ENCODE measurements around the gene PTPRA. TPM values are rescaled to one million over a fixed set of nuclear protein-coding genes. Genes with fewer than 3 reads are reported as not detected.

PTPRA gene
- total and polyA plus RNA-seq, 10 of the 15 experiments (the other 5 are each of a cell fraction or from before 2014, with no cell fraction given): 3.9 to 62.1 (median 34.6) TPM

GRCh38 chr20:2903686-2904085, 30.4 kb downstream of the PTPRA start (continued):
- TF ChIP-seq, protein P1, sequence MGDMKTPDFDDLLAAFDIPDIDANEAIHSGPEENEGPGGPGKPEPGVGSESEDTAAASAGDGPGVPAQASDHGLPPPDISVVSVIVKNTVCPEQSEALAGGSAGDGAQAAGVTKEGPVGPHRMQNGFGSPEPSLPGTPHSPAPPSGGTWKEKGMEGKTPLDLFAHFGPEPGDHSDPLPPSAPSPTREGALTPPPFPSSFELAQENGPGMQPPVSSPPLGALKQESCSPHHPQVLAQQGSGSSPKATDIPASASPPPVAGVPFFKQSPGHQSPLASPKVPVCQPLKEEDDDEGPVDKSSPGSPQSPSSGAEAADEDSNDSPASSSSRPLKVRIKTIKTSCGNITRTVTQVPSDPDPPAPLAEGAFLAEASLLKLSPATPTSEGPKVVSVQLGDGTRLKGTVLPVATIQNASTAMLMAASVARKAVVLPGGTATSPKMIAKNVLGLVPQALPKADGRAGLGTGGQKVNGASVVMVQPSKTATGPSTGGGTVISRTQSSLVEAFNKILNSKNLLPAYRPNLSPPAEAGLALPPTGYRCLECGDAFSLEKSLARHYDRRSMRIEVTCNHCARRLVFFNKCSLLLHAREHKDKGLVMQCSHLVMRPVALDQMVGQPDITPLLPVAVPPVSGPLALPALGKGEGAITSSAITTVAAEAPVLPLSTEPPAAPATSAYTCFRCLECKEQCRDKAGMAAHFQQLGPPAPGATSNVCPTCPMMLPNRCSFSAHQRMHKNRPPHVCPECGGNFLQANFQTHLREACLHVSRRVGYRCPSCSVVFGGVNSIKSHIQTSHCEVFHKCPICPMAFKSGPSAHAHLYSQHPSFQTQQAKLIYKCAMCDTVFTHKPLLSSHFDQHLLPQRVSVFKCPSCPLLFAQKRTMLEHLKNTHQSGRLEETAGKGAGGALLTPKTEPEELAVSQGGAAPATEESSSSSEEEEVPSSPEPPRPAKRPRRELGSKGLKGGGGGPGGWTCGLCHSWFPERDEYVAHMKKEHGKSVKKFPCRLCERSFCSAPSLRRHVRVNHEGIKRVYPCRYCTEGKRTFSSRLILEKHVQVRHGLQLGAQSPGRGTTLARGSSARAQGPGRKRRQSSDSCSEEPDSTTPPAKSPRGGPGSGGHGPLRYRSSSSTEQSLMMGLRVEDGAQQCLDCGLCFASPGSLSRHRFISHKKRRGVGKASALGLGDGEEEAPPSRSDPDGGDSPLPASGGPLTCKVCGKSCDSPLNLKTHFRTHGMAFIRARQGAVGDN (IDR thresholded peaks at IDR 0.05): no peak
- TF ChIP-seq CREB1 (IDR thresholded peaks at IDR 0.05; ENCODE audit: low read depth): no peak
- no peak for TF ChIP-seq MEF2A (IDR thresholded peaks at IDR 0.05; ENCODE audit: insufficient read depth, low read depth, low read length)
- TF ChIP-seq RAD21 (IDR thresholded peaks at IDR 0.05; ENCODE audit: insufficient read depth, low read depth, low read length): no peak
- no peak for TF ChIP-seq ASH2L (IDR thresholded peaks at IDR 0.05; ENCODE audit: borderline replicate concordance, low read depth)
- TF ChIP-seq, protein P2, sequence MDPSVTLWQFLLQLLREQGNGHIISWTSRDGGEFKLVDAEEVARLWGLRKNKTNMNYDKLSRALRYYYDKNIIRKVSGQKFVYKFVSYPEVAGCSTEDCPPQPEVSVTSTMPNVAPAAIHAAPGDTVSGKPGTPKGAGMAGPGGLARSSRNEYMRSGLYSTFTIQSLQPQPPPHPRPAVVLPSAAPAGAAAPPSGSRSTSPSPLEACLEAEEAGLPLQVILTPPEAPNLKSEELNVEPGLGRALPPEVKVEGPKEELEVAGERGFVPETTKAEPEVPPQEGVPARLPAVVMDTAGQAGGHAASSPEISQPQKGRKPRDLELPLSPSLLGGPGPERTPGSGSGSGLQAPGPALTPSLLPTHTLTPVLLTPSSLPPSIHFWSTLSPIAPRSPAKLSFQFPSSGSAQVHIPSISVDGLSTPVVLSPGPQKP (IDR thresholded peaks at IDR 0.05; ENCODE audit: low read depth, low read length): no peak
- TF ChIP-seq NFYA (IDR thresholded peaks at IDR 0.05; ENCODE audit: borderline replicate concordance, low read depth, low read length): no peak
- TF ChIP-seq PML (IDR thresholded peaks at IDR 0.05; ENCODE audit: low read length): no peak
- TF ChIP-seq, protein P3, sequence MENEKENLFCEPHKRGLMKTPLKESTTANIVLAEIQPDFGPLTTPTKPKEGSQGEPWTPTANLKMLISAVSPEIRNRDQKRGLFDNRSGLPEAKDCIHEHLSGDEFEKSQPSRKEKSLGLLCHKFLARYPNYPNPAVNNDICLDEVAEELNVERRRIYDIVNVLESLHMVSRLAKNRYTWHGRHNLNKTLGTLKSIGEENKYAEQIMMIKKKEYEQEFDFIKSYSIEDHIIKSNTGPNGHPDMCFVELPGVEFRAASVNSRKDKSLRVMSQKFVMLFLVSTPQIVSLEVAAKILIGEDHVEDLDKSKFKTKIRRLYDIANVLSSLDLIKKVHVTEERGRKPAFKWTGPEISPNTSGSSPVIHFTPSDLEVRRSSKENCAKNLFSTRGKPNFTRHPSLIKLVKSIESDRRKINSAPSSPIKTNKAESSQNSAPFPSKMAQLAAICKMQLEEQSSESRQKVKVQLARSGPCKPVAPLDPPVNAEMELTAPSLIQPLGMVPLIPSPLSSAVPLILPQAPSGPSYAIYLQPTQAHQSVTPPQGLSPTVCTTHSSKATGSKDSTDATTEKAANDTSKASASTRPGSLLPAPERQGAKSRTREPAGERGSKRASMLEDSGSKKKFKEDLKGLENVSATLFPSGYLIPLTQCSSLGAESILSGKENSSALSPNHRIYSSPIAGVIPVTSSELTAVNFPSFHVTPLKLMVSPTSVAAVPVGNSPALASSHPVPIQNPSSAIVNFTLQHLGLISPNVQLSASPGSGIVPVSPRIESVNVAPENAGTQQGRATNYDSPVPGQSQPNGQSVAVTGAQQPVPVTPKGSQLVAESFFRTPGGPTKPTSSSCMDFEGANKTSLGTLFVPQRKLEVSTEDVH (IDR thresholded peaks at IDR 0.05; ENCODE audit: low read depth, partially characterized antibody): no peak
